Common myeloid progenitor, CD34-positive (primary cell): Measurements from ENCODE around the gene JUN.

Experiments used
- CTCF ChIA-PET: fragments of 350-600 bp; sonication (Branson Sonifier 250); formaldehyde crosslinking; loops from one replicate; lab custom pipeline; 2021; ENCODE audit warnings: antibody characterized with exemption; lab: Charles Lee
- POLR2A ChIA-PET: fragments of 350-600 bp; sonication (Branson Sonifier 250); formaldehyde crosslinking; loops from one replicate; lab custom pipeline; 2021; ENCODE audit warnings: antibody characterized with exemption; lab: Charles Lee
- DNase-seq, 3 donors: peaks; one replicate each; pipeline versions ENCODE4 v3.0.0 to v3.0.0-alpha.2; 2013
- H3K27ac ChIP-seq, 2 experiments: 1 replicate in 1 of 2; 2 replicates in 1 of 2; pipeline ENCODE4 v1.7.0; 2013; ENCODE audit warnings: inconsistent platforms in 2 of 2, low read length in 2 of 2, mild to moderate bottlenecking in 2 of 2, low read depth in 1 of 2, moderate library complexity in 1 of 2; ENCODE audit not compliant: severe bottlenecking in 2 of 2, insufficient read depth in 1 of 2, poor library complexity in 1 of 2
- H3K27me3 ChIP-seq, 5 experiments: replicated peaks in 2 of 5; 1 replicate in 3 of 5; 2 replicates in 2 of 5; pipeline versions ENCODE4 v1.6.1 to v1.7.0; 2013; ENCODE audit warnings: low read length in 4 of 5, mild to moderate bottlenecking in 2 of 5, moderate library complexity in 2 of 5, inconsistent platforms in 1 of 5; ENCODE audit not compliant: insufficient read depth in 5 of 5, control insufficient read depth in 4 of 5
- H3K36me3 ChIP-seq, 4 experiments: 1 replicate in 2 of 4; 2 replicates in 2 of 4; pipeline versions ENCODE4 v1.6.1 to v1.7.0; 2013; ENCODE audit warnings: low read length in 3 of 4, control low read depth in 1 of 4, mild to moderate bottlenecking in 1 of 4; ENCODE audit not compliant: control insufficient read depth in 4 of 4, insufficient read depth in 4 of 4
- H3K4me1 ChIP-seq, 4 experiments: 1 replicate in 3 of 4; 2 replicates in 1 of 4; pipeline versions ENCODE4 v1.6.1 to v1.7.1; 2013; ENCODE audit warnings: low read length in 3 of 4, mild to moderate bottlenecking in 3 of 4, control low read depth in 1 of 4, inconsistent platforms in 1 of 4, moderate library complexity in 1 of 4; ENCODE audit not compliant: control insufficient read depth in 4 of 4, insufficient read depth in 4 of 4; ENCODE audit errors: control extremely low read depth in 1 of 4
- H3K4me3 ChIP-seq, 7 experiments: 1 replicate in 4 of 7; 2 replicates in 3 of 7; pipeline versions ENCODE4 v1.5.1 to v1.7.0; 2013; ENCODE audit warnings: mild to moderate bottlenecking in 7 of 7, low read length in 6 of 7, moderate library complexity in 6 of 7, inconsistent platforms in 2 of 7, low read depth in 2 of 7, control low read depth in 1 of 7; ENCODE audit not compliant: insufficient read depth in 4 of 7, control insufficient read depth in 1 of 7; ENCODE audit errors: extremely low read depth in 1 of 7
- H3K9me3 ChIP-seq, 5 experiments: 1 replicate in 4 of 5; 2 replicates in 1 of 5; pipeline versions ENCODE4 v1.6.1 to v1.7.1; 2013; ENCODE audit warnings: low read length in 4 of 5, mild to moderate bottlenecking in 2 of 5, inconsistent platforms in 1 of 5, low read depth in 1 of 5, moderate library complexity in 1 of 5; ENCODE audit not compliant: control insufficient read depth in 4 of 5, insufficient read depth in 2 of 5; ENCODE audit errors: control extremely low read depth in 1 of 5
- WGBS: methylation state at CpG from one replicate; pipeline ENCODE4 v1.1.5; 2013; ENCODE audit not compliant: insufficient coverage; 5-methylcytosine and 5-hydroxymethylcytosine counted together

Gene JUN

DNA sequence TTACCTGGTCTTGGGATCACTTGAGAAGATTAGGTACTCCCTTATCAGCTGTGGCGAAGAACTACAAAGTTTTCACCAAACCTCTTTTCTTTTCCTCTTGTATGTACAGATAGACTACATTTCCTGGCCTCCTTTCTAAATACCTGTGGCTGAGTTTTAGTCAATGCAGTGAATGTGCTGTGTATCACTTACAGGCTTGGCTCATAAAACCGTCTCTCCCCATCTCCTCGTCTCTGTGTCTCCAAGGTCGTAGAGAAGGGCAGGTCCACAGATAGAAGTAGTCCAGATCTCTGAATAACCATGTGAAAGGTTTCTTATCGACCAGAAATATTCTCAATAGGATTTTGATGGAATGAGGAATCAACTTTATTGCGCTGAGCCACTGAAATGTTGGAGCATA, 9.0 kb upstream of the JUN start:
- CTCF ChIA-PET, result no interaction called here
- no peaks in the 10 kb centered on the region for H3K36me3 ChIP-seq
- POLR2A ChIA-PET, result no interaction called here
- H3K27me3 ChIP-seq, result peaks cover 0 to 4% (median 0%) of the 10 kb centered on the region in 5 experiments
- peaks cover 0 to 5% (median 3%) of the 10 kb centered on the region in 5 experiments for H3K9me3 ChIP-seq
- H3K4me3 ChIP-seq, result no peak overlapping the region
- no peak overlapping the region for H3K27ac ChIP-seq
- H3K4me1 ChIP-seq, result no peaks in the 10 kb centered on the region
- WGBS, result 100% methylated on average over 5 of the region's 6 CpGs
- no peak for DNase-seq

DNA sequence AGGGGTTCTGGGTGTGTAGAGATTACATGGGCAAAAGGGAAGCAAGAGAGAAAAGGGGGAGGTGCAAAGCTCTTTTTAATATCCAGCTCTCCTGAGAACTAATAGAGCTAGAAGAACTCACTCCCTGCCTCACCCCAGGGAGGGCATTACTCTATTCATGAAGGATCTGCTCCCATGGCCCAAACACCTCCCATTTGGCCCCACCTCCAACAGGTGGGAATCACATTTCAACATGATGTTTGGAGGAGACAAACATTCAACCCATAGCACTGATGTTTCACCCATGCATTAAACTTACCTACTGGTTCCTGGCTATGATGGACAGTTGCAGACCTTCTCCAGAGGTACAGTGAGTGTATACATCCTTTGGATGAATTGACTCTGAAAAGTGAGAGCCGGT, 7.3 kb upstream of the JUN start:
- H3K27ac ChIP-seq, result no peak overlapping the region
- H3K36me3 ChIP-seq, result no peaks in the 10 kb centered on the region
- H3K9me3 ChIP-seq, result peaks cover 0 to 5% (median 3%) of the 10 kb centered on the region in 5 experiments
- no peak for DNase-seq
- H3K27me3 ChIP-seq, result peaks cover 0 to 14% (median 0%) of the 10 kb centered on the region in 5 experiments
- ChIA-PET CTCF (no interaction called here), POLR2A (no interaction called here)
- H3K4me1 ChIP-seq, result no peaks in the 10 kb centered on the region
- H3K4me3 ChIP-seq, result no peak overlapping the region
- 67% methylated on average over 1 of the region's 1 CpG for WGBS

DNA sequence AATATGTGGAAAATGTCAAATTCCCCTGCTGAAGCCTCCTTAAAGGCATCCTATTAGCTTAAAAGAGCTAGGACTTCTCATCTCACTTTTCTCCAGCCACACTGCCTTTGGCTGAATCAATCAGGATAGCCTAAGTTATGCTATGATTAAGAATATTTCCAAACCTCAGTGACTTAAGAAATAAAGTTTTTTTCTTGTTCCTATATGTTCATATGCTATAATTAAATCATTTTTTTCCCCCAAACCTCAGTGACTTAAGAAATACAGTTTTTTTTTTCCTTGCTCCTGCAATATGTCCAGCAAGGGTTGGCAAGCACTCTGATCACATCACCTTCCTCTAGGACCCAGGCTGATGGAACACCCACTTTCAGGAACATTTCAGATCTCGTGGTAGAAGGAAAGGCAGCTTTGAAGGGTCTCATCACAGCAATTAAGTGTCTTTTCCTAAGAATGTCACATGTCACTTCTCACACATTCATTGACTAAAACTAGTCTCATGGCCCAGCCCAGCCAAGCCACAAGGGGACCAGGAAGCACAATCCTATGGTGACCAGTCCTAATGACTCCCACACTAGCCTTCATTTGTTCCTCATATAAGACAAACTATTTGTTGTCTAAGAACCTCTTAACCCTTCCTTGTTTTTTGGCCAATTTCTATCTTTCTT, 6.3 kb upstream of the JUN start:
- no CpG with 5 or more reads among the region's 1 CpG for WGBS
- POLR2A ChIA-PET, result no interaction called here
- Histone ChIP-seq H3K9me3 (peaks cover 0 to 5% (median 3%) of the 10 kb centered on the region in 5 experiments), H3K27ac (no peak overlapping the region), H3K4me3 (no peak overlapping the region), H3K27me3 (peaks cover 0 to 21% (median 3%) of the 10 kb centered on the region in 5 experiments), H3K4me1 (peaks cover 0 to 8% (median 5%) of the 10 kb centered on the region in 4 experiments), H3K36me3 (no peaks in the 10 kb centered on the region)
- DNase-seq, result no peak
- CTCF ChIA-PET, result interaction anchor here (1.8 kb wide), 1 partner anchor 24 kb away, joined by 4 read pairs; no protein-coding TSS in a partner anchor

DNA sequence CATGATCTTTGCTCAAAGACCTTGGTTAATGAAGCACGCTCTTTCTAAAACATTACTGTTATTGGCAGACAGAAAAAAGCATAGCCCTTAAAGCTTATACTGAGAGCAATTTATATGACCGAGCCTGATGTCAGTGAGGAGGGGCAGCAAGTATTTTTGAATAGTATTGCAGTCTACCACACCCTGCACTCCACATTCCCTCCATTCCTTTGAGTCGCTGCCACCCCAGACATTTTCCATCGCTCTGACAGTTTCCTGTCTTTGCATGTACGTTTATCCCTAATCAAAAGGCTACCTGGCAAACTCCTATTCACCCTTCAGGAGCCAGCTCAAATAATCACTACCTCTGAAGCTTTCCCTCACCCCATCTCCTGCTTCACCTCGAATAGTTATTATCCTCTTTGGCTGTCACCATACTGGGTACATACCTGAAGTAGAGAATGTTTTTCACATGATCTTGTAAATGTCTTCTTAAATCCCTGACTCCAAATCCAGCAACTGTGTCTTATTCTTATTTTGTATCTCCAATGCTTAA, 5.5 kb upstream of the JUN start:
- H3K4me3 ChIP-seq, result no peak overlapping the region
- DNase-seq, result no peak
- ChIA-PET POLR2A (no interaction called here), CTCF (interaction anchor here (1.8 kb wide), 1 partner anchor 25 kb away, joined by 4 read pairs; no protein-coding TSS in a partner anchor)
- peaks cover 0 to 5% (median 3%) of the 10 kb centered on the region in 5 experiments for H3K9me3 ChIP-seq
- H3K27me3 ChIP-seq, result peaks cover 0 to 21% (median 6%) of the 10 kb centered on the region in 5 experiments
- 96% methylated on average over 4 of the region's 6 CpGs for WGBS
- H3K27ac ChIP-seq, result no peak overlapping the region
- peaks cover 0 to 16% (median 13%) of the 10 kb centered on the region in 4 experiments for H3K4me1 ChIP-seq
- no peaks in the 10 kb centered on the region for H3K36me3 ChIP-seq

DNA sequence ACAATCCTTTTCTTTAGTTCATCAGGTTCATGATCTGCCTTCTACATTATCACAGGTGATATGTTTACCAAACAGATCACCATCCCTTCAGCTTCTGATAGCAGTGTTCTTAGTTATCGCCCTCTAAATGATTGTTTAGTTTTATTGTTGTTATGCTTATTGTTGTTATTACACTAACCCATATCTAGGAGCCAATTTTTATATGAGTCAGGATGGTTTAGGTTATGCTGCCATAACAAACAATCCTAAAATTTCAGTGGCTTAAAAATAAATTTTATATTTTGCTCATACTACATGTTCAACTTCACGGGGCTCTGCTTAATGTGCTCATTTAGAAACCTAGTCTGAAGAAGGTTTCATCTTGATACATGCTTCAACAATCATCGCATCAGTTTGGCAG, 4.4 kb upstream of the JUN start:
- H3K4me3 ChIP-seq, result no peak overlapping the region
- WGBS, result 88% methylated on average over 2 of the region's 3 CpGs
- peaks cover 0 to 3% (median 0%) of the 10 kb centered on the region in 4 experiments for H3K36me3 ChIP-seq
- peaks cover 0 to 21% (median 18%) of the 10 kb centered on the region in 4 experiments for H3K4me1 ChIP-seq
- peaks cover 0 to 5% (median 3%) of the 10 kb centered on the region in 5 experiments for H3K9me3 ChIP-seq
- CTCF ChIA-PET, result interaction anchor here (1.0 to 1.8 kb wide), 4 partner anchors 10 to 913 kb away, joined by 3 to 7 read pairs (median 4); no protein-coding TSS in a partner anchor
- POLR2A ChIA-PET, result no interaction called here
- DNase-seq, result no peak
- peaks cover 0 to 18% (median 7%) of the 10 kb centered on the region in 5 experiments for H3K27me3 ChIP-seq
- no peak overlapping the region for H3K27ac ChIP-seq

DNA sequence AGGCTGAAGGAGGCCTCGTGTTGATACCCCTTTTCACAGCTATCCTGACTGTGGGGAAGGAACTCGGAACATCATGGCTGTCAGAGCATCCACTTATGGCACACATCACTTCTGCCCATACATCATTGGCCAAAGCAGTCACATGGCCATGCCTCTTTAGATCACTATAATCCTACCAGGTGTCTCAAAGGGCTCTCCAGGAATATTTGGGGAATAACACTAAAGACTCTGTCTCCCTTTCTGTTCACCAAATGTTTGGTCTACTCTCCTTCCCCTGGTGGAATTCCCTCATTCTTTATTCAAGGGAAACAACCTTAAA, 3.0 kb upstream of the JUN start:
- POLR2A ChIA-PET, result no interaction called here
- WGBS, result 85% methylated on average over 2 of the region's 2 CpGs
- no peak overlapping the region for H3K27ac ChIP-seq

More for the DNA sequence above, 3.0 kb upstream of the JUN start:
- CTCF ChIA-PET, result interaction anchor here (1.0 to 1.6 kb wide), 3 partner anchors 10 to 912 kb away, joined by 3 to 7 read pairs (median 3); no protein-coding TSS in a partner anchor
- peaks cover 0 to 15% (median 0%) of the 10 kb centered on the region in 4 experiments for H3K36me3 ChIP-seq
- no peak overlapping the region for H3K4me3 ChIP-seq
- H3K9me3 ChIP-seq, result peaks cover 0 to 5% (median 3%) of the 10 kb centered on the region in 5 experiments
- H3K4me1 ChIP-seq, result peaks cover 0 to 35% (median 32%) of the 10 kb centered on the region in 4 experiments
- peaks cover 0 to 30% (median 17%) of the 10 kb centered on the region in 5 experiments for H3K27me3 ChIP-seq
- no peak for DNase-seq
